ENCODE results near the gene CTNNBIP1. TPM values are rescaled to one million over a fixed set of nuclear protein-coding genes. Genes with fewer than 3 reads are reported as not detected.

CTNNBIP1 gene
- total RNA-seq, 1 experiment from 2014 or later = 44.4 TPM

DNA sequence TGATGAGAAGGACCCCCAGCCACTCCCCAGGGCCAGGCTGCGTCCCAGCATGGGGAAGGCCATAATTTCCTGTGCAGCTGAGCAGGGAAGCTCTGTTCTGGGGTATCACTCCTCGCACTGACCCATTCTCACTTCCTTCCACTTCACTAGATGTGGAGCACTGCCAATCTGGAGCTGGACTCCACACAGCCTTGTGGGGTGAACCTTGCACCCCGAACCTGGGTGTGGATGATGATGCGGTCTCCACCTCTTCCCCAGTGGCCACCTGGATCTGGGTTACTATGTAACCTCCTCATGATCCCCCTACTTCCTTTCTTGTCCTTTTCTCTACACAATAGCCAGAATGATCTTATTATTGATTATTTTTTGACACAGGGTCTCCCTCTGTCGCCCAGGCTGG lies 36.7 kb downstream of the CTNNBIP1 start:
- no peak overlapping the region for H3K27ac ChIP-seq (ENCODE audit: insufficient read length, low read depth, low read length)
- peaks cover 4% of the 10 kb centered on the region; the same call in 1 of the 2 replicates for H3K4me1 ChIP-seq (ENCODE audit: insufficient read depth, low read length)
- no peak overlapping the region for H2BK20ac ChIP-seq (ENCODE audit: low read depth, low read length, poor library complexity, severe bottlenecking)
- no peak overlapping the region for H2BK120ac ChIP-seq (ENCODE audit: low read depth, low read length, poor library complexity, severe bottlenecking)
- DNase-seq = no peak
- no peaks in the 10 kb centered on the region for H3K79me2 ChIP-seq (ENCODE audit: insufficient read depth, low read length)
- no peak overlapping the region for H4K5ac ChIP-seq (ENCODE audit: insufficient read length, low read depth, low read length)
- H2BK15ac ChIP-seq (ENCODE audit: low read depth, low read length) = no peak overlapping the region
- Mint-ChIP-seq H3K9me3 (no peaks in the 10 kb centered on the region), H3K27ac (peak overlapping the region in 2 of 3 experiments; percentile 76 to 88; a peak in 3 of 7 replicates), H3K4me3 (no peak overlapping the region), H3K27me3 (ENCODE audit: low read depth) (no peaks in the 10 kb centered on the region), H3K4me1 (peaks cover 11 to 14% of the 10 kb centered on the region in 2 experiments), H3K36me3 (ENCODE audit: insufficient read depth in 1 of 3, low read depth in 3 of 3) (0 out of 7 replicates have a peak, but pooled peaks cover 0 to 6% (median 0%) of the 10 kb centered on the region in 3 experiments)
- H3K56ac ChIP-seq (ENCODE audit: insufficient read length, low read depth, low read length) = no peak overlapping the region
- no peaks in the 10 kb centered on the region for H3K23me2 ChIP-seq (ENCODE audit: insufficient read length, low read depth, low read length, poor library complexity, severe bottlenecking)
- H3K79me1 ChIP-seq (ENCODE audit: insufficient read depth, low read depth, low read length, poor library complexity, severe bottlenecking) = no peaks in the 10 kb centered on the region
- H3K4ac ChIP-seq (ENCODE audit: low read depth, low read length) = no peak overlapping the region
- no peak overlapping the region for H3K18ac ChIP-seq (ENCODE audit: insufficient read length, low read depth, low read length)
- no peak overlapping the region for H3K23ac ChIP-seq (ENCODE audit: insufficient read length, low read depth, low read length)
- no peak overlapping the region for H2BK5ac ChIP-seq (ENCODE audit: insufficient read length, low read length)
- H2AFZ ChIP-seq (ENCODE audit: low read length) = no peak overlapping the region
- no peak overlapping the region for H2BK12ac ChIP-seq (ENCODE audit: insufficient read length, low read depth, low read length)
- no peaks in the 10 kb centered on the region for H3K27me3 ChIP-seq (ENCODE audit: insufficient read depth, low read length)
- no peak overlapping the region for H3K14ac ChIP-seq (ENCODE audit: insufficient read depth, low read length)
- H3K4me2 ChIP-seq (ENCODE audit: insufficient read depth, insufficient read length, low read length) = no peak overlapping the region
- H4K20me1 ChIP-seq (ENCODE audit: control insufficient read depth, insufficient read depth, insufficient read length) = no peaks in the 10 kb centered on the region
- H2AK5ac ChIP-seq (ENCODE audit: insufficient read length, low read length) = no peak overlapping the region
- TF ChIP-seq, protein P1, sequence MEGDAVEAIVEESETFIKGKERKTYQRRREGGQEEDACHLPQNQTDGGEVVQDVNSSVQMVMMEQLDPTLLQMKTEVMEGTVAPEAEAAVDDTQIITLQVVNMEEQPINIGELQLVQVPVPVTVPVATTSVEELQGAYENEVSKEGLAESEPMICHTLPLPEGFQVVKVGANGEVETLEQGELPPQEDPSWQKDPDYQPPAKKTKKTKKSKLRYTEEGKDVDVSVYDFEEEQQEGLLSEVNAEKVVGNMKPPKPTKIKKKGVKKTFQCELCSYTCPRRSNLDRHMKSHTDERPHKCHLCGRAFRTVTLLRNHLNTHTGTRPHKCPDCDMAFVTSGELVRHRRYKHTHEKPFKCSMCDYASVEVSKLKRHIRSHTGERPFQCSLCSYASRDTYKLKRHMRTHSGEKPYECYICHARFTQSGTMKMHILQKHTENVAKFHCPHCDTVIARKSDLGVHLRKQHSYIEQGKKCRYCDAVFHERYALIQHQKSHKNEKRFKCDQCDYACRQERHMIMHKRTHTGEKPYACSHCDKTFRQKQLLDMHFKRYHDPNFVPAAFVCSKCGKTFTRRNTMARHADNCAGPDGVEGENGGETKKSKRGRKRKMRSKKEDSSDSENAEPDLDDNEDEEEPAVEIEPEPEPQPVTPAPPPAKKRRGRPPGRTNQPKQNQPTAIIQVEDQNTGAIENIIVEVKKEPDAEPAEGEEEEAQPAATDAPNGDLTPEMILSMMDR (conservative IDR thresholded peaks at IDR 0.05) = no peak
- H3K9me3 ChIP-seq (ENCODE audit: control insufficient read depth, low read depth, low read length) = no peaks in the 10 kb centered on the region
- WGBS (ENCODE audit: extremely low coverage, insufficient read length, low lambda C conversion rate) = no CpG with 5 or more reads among the region's 5 CpGs
- H3T11ph ChIP-seq (ENCODE audit: low read length) = no peak overlapping the region
- no peak overlapping the region for H4K8ac ChIP-seq (replicated peaks; ENCODE audit: insufficient read length, low read depth, low read length)
- H3K9ac ChIP-seq (ENCODE audit: extremely low read depth, insufficient read length, low read length) = no peak overlapping the region
- no peak overlapping the region for H4K91ac ChIP-seq (ENCODE audit: insufficient read length, low read depth, low read length)
